K562 (cell line): ENCODE measurements around the gene ARHGAP26.

Experiments used
- IRF2 ChIP-seq: sonication (generic); formaldehyde crosslinking; IDR thresholded peaks from 2 replicates; pipeline ENCODE4 v1.8.1; 2022; ENCODE audit warnings: mild to moderate bottlenecking, missing genetic modification reagents
- JUND ChIP-seq, 2 experiments: IDR thresholded peaks; 2 replicates in 1 of 2; 3 replicates in 1 of 2; pipeline ENCODE4 v1.6.1; 2011; ENCODE audit warnings: borderline replicate concordance in 2 of 2, low read depth in 2 of 2, low read length in 2 of 2, improper control_type of control experiment in 1 of 2, missing biosample characterization in 1 of 2, missing genetic modification characterization in 1 of 2, missing genetic modification reagents in 1 of 2
- KDM5B ChIP-seq: fragments of 200-600 bp; sonication (generic); IDR thresholded peaks from 2 replicates; pipeline ENCODE4 v1.6.1; 2012; ENCODE audit warnings: low read depth, mild to moderate bottlenecking, moderate library complexity, low read length, control low read depth, inconsistent platforms; ENCODE audit not compliant: insufficient replicate concordance
- POLR2AphosphoS2 ChIP-seq: IDR thresholded peaks from 2 replicates; pipeline ENCODE4 v1.6.1; 2012; ENCODE audit warnings: low read length, improper control_type of control experiment
- ZNF146 ChIP-seq: IDR thresholded peaks from one replicate; pipeline ENCODE4 v1.6.1; 2018; ENCODE audit warnings: missing compliant biosample characterization; ENCODE audit not compliant: unreplicated experiment
- ZNF184 ChIP-seq: sonication (generic); formaldehyde crosslinking; IDR thresholded peaks from 2 replicates; pipeline ENCODE4 v1.5.0; 2020; ENCODE audit warnings: missing genetic modification reagents
- TF ChIP-seq, protein P1 (sequence below), 3 experiments: IDR thresholded peaks in 2 of 3; conservative IDR thresholded peaks in 1 of 3; 2 replicates each; pipeline ENCODE4 v1.5.1; 2011 to 2012; ENCODE audit warnings: low read length in 3 of 3, mild to moderate bottlenecking in 3 of 3, control low read depth in 2 of 3, improper control_type of control experiment in 1 of 3, inconsistent platforms in 1 of 3, low read depth in 1 of 3, mixed read lengths in 1 of 3, moderate library complexity in 1 of 3; ENCODE audit not compliant: insufficient read depth in 2 of 3

DNA sequence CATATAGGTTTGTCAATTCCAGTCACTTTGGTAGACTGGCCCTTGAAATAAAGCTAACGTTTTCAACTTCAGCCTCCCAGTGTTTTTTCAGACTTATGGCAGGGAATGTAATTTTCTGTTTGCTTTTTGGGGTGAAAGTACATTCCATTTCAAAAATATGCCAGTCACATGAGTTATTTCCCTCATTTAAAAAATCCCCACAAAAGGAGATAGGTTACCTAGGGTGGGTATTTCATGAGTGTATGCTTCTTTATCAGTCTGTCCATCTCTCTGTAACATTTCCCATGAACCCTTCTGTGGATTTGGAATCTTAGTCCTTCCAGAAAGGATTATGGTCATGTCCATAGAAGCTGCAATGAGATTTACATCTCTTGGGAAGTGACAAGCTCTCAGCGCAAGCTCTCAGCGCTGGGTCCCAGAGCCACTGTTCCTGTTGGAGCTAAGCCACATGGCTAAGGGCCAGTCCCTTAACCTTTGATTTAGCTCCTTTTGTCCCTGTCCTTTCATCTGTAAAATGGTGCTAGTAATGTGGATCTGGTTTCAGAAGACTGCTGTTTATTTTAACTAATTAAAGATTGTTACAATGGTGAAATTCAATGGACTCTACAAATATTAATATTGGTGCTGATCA is 338.4 kb downstream of the ARHGAP26 start:
- TF ChIP-seq JUND (IDR thresholded peaks at IDR 0.05; ENCODE audit: borderline replicate concordance, low read depth, low read length) (no peak), JUND (tag; IDR thresholded peaks at IDR 0.05; ENCODE audit: borderline replicate concordance, low read depth, low read length) (no peak), KDM5B (no peak), ZNF184 (CRISPR knock-in tag) (no peak), IRF2 (CRISPR knock-in tag) (no peak), ZNF146 (CRISPR knock-in tag) (no peak), POLR2AphosphoS2 (no peak)
- TF ChIP-seq, protein P1, sequence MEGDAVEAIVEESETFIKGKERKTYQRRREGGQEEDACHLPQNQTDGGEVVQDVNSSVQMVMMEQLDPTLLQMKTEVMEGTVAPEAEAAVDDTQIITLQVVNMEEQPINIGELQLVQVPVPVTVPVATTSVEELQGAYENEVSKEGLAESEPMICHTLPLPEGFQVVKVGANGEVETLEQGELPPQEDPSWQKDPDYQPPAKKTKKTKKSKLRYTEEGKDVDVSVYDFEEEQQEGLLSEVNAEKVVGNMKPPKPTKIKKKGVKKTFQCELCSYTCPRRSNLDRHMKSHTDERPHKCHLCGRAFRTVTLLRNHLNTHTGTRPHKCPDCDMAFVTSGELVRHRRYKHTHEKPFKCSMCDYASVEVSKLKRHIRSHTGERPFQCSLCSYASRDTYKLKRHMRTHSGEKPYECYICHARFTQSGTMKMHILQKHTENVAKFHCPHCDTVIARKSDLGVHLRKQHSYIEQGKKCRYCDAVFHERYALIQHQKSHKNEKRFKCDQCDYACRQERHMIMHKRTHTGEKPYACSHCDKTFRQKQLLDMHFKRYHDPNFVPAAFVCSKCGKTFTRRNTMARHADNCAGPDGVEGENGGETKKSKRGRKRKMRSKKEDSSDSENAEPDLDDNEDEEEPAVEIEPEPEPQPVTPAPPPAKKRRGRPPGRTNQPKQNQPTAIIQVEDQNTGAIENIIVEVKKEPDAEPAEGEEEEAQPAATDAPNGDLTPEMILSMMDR (IDR thresholded peaks at IDR 0.05 in 2 of 3, conservative IDR thresholded peaks at IDR 0.05 in 1 of 3; ENCODE audit: insufficient read depth in 2 of 3, low read depth in 1 of 3, low read length in 3 of 3) = no peak
